Cortex of kidney (tissue), 1 donor: Measurements from ENCODE around the gene KRT4.

ENCODE experiments used
- DNase-seq: peaks from one replicate; lab custom pipeline; 2025; lab: John Stamatoyannopoulos, UW

KRT4 gene

DNA sequence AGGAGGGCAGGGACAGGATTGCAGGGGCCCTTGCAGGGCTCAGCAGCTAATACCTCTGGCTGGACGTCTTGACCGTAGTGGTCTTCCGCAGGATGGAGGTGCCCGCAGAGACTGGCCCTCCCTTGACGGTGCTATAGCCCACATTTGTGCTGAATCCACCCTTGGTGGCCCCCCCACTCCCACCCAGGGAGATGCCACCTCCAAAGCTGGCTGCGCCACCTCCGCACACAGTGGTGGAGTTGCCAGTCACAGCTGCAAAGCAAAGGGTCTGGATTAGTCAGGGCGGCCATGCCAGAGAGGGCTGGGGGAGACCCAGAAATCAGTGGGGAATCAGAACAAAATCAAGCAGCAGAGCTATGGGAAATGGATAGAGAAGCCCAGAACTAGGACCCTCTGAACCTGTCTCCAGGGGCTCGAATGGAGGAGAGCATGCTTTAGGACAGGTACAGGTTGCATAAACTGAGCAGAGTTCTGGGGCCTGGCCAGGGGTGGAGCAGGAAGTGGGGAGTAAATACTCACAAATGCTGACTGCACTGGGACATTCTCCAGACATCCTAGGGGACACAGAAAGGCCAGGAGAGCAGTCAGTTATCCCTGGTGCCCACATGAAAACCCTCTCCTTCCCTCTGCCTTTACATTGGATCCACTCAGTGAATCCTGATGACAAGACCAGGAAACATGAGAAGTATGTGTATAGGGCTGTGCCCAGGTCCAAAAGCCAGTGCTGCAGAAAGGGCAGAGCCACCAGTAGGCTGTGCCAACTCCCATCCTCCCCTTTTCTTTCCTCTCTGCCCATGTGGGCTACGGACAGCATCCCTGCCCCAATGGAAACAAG lies 8.1 kb upstream of the KRT4 start:
- DNase-seq: no peak

DNA sequence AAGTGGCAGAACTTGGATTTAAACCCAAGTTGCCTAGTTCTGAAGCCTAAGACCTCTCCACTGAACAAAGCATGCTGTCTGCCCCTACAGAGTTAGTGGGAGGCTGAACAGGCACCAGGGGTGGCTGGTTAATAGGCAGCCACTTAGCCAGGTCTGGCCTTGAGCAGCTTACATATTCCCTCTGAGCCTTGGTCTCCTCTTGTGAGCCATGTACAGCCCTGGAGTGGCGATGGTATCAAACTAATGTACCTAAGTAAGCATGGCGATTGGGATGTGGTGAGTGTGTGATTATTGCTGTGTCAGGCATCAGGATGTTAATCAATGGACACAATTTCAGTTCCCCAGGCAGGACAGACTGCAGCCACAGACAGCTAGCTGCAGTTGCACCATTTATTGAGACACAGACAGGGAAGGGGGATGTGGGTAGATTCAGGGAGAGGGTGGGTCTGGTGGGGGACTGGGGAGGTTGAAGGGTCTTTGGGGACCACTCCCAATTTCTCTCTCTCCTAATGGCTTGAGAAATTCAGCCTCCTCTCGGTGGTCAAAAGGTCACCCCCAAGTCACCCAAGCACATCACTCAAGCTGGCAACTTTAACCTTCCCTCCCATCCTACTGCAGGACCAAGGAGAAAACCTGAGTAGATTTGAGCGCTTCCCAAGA lies 7.3 kb upstream of the KRT4 start:
- DNase-seq: no peak

GRCh38 chr12:52820521-52820920 lies 6.6 kb upstream of the KRT4 start:
- DNase-seq: no peak

GRCh38 chr12:52819731-52820510 lies 6.0 kb upstream of the KRT4 start:
- DNase-seq: no peak

DNA sequence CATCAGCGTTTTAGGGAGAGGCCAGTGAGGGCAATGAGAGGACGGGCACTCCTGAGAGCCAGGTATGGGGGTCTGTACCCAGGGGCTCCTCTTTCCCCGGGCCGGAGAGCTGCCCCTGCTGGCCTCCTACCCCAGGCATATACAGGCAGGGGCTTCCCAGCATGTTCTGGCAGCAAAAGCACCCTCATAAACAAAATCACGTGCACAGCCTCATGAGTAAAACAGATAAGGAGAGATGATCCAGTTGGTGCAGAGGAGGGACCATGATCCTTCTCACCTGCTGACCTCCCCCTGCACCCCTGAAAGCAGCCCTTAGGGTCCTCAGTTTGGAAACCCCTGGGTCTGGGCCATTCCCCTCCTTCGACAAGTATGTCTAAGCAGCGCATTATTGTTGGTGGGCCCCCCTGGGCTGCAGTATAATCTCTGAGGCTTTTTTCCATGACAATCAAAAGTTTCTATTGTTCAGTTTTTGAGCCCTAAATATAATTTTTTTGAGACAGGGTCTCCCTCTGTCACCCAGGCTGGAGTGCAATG lies 5.0 kb upstream of the KRT4 start:
- no peak for DNase-seq

GRCh38 chr12:52818388-52818787 lies 4.5 kb upstream of the KRT4 start:
- DNase-seq: no peak

DNA sequence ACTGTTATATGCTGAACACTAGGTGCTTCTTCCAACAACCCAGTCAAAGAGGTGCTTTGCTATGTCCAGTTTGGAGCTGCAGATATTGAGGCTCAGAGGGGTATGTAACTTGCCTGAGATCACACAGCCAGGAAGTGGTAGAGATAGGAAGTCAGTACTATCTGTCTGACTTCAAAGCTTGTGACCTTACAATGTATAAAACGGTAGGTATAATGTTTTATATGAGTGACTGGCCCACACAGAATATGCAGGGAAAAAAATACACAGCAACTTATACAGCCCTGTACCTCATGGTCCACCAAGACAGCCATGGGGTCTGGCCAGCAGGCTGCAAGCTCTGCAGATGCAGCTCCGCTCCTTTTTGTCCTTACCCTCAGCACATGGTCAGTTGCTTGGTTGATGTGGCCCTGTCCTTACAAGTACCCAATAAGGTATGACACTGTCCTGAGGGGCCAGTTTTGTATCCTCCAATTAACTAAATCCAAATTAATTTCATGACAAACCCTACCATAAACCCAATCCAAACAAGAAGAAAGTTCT lies 3.9 kb upstream of the KRT4 start:
- no peak for DNase-seq

DNA sequence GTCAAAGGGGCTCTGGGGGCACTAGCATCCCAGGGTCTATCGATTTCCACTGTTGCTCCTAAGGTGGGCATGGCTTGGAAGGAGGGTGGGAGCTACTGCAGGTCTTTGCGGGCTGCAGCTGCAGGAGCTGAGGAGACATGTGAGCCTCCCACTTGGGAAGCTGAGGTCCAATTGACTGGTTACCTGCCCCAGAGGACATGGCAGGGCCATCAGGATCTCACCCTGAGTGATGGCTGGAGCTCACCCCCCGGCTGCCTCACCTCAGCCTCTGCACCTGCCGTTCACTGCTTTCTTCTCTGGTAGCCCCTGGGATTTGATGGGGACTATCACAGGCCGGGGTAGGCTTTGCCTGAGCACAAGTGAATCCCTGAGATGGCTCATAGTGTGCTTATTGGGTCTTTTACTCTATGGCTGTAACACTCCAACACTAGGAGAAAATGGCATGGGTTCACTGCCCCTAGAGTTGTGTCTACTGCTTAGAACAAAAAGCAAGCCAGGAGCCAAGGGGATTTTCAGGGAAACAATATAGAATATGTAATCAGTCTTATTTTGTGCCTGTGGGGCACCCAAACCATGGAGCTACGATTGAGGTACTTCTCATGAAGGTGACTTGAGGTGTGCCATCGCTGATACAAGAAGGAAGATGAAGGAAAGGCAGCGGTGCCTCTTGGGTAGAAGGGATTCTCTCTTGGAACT lies 3.2 kb upstream of the KRT4 start:
- no peak for DNase-seq

DNA sequence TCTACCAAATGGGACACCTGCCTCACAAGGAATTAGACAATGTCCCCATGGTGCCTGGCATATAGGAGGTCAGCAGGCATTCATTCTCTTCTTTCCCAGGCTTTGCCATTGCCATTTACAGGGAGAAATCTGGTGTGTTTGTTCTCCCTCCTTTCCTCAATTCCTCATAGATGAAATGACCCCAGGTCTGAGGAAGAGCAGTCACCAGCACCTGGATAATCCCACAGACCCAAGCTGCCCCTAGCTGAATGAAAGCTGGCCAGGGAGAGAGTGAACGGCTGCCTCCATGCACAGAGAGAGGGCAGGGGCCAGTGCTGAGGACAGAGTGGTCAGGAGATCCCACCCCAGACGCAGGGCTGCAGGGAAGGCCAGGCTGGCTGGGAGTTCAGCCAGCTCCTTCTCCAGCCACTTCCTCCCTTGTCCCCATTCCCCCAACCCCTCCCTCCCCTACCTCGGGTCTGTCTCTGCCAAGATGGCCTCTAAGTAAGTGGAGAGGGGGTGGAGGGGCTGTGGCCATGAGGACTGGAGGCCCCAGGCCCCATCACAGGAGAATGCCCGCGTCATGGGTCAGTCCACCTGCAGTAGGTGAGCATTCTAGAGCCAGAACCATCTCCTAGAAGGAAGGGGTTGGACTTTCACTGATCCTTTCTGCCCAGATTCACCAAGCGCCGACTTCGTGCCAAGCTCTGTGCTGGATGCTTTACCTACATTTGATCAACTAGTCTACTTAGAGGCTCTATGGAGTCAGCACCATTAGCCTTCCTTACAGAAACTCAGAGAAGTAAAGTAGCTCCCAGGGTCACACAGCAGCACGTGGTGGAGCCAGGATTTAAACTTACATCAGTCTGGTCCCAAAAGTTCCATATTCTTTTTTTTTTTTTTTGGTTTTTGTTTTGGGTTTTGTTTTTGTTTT lies 2.0 kb upstream of the KRT4 start:
- no peak for DNase-seq

DNA sequence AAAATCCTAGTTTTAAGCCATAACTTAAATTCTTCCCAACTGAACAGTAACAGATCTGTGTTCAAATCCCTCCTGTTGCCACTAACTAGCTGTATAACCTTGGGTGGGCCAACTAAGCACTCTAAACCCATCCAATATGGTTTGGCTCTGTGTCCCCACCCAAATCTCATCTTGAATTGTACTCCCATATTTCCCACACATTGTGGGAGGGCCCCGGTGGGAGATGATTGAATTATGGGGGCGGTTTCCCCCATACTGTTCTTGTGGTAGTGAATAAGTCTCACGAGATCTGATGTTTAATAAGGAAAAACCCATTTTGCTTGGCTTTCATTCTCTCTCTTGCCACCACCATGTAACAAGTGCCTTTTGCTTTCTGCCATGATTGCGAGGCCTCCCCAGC lies 1.2 kb upstream of the KRT4 start:
- no peak for DNase-seq

DNA sequence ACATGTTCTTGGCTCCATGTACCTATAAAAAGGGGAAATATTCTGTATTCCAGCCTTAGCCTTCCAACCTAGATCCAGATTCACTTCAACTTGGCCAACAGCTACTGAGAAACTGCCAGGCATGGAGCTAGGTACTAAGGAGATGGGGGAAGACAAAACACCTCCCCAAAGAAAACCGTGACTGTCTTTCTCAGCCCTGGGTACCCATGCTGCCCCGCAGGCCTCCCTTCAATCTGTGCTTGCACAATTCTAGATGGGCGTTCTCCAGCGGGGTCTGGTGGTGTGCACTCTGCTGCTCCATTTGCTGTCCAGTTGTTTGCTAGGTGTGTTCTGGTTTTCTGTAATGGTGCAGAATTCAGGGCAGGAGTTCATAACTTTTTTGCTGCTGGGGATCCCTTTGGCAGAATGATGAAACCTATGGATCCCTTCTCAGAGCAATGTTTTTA lies 817 bp upstream of the KRT4 start:
- DNase-seq: no peak

DNA sequence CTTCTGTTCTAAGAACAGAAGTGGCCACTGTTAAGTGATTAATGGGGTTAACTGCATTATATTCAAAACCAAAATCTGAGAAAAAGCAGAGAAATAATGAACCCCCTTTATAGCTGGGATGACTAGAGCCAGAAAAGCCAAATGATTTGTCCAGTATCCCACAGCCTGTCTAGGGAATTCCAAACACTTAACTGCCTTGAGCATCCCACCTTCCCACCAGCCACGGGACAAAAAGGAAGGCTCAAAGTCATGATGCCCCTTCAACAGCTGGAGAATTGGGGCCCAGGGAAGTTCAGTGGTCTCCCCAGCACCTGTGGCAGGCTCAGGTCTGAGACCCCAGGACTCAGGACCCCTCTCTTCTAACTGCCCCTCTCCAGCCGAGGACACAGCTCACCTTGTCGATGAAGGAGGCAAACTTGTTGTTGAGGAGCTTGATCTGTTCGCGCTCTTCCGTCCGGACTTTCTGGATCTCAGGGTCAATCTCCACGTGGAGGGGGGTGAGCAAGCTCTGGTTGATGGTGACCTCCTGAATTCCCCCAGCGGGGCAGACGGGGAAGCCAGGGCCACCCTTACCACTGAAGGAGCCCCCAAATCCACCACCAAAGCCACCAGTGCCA lies 605 bp downstream of the KRT4 start:
- no peak for DNase-seq

DNA sequence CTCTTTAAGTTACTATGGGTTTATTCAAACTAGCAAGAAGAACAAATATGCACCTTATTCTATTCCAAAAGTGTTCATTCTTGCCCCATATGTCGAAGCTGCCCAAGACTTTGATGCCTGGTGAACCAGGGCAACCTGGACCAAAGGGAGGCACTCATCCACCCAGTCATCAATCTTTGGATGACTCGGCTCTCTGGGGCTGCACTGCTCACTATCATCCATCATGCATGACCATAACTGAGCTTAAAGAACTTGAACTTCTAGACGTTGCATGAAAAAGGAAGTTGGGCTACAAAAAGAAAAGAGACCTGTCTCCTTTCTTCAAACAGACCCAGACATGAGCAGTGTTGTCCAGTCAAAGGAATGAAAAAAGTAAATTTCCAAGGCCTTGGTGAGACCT lies 1.2 kb downstream of the KRT4 start:
- no peak for DNase-seq

GRCh38 chr12:52812073-52812400 lies 1.9 kb downstream of the KRT4 start:
- no peak for DNase-seq

DNA sequence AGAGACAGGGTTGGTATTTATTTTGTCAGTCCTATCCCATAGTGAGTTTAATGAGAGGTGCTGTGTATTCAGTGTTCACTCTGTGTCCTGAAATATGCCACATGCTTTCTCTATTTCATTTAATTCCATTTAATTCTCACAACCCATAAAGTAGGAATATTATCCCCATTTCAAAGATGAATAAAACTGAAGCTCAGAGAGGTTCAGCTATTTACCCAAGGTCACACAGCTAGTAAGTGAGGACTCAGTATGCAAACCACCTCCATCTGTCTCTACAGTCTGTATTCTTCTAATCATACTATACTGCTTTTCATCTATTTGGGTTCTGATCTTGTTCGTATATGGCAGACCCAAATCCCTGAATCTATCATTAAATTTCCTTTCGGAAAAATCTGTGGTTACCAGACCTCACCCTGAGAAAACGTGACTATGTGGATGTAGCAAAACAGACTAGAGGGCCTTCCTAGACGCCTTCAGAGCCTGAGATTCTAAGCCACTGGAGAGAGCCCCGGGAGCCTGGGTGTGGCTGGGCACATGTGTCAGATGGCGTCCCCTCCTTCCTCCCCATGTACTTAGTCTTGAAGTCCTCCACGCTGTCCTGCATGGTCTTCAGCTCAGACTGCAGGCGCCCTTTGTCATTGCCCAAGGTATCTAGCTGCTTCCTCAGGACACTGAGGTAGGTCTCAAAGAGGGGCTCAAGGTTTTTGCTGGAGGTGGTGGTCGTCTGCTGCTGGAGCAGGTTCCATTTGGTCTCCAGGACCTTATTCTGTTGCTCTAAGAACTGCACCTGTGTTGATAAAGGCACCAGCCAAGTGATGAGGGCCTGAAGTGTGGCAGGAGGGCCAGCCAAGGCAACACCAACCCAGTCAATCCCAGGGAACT lies 2.5 kb downstream of the KRT4 start:
- DNase-seq: no peak

DNA sequence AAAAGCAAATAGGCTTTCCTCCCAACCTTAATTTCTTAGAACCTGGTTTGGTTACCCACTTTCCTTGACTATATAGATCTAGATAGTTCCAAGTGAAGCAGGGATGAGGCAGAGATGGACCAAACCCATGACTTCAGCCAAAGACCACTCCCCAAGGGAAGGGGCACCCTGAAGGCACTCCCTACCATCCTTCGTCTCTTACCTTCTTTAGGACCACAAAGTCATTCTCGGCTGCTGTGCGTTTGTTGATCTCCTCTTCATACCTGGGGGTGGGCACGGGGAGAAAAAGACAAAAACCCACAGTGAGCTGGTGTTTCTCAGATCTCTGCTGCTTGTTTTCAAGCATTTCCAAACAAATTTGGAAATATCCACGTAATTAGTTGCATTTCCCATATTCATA lies 3.4 kb downstream of the KRT4 start:
- DNase-seq: no peak

- DNase-seq: no peak
These were observed 4.8 kb downstream of the KRT4 start for GRCh38 chr12:52809166-52809565.

DNA sequence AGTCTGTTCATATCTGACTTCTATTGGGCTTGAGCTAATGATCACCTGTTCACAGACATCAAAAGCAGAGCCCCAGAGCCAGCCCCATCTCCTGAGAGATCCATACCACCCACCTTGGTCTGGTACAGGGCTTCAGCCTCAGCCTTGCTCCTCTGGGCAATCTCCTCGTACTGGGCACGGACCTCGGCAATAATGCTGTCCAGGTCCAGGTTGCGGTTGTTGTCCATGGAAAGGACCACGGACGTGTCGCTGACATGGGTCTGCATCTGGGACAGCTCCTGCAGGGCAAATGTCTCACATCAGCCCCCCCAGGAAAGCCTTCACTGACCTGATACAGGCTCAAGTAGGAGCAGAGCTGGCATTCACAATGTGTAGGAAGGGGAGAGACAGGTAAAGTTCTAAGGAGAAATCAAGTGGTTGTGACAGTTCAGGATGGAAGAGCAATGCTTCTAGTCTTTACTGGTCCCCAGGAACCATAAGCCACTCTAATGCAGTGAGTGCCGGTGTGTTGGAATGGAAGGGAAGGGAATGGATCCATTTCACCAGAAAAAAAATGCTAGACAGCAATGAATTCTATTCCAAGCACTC lies 5.2 kb downstream of the KRT4 start:
- DNase-seq: no peak
